MM.1S (cell line): ENCODE measurements around the gene SCFD2.

Experiments used
- CTCF ChIP-seq: fragments of 300-600 bp; sonication (generic); IDR thresholded peaks from 2 replicates; pipeline ENCODE4 v1.5.1; 2016; ENCODE audit warnings: antibody characterized with exemption, low read length, mixed read lengths
- EZH2 ChIP-seq: fragments of 300-600 bp; sonication (generic); optimal IDR thresholded peaks from 2 replicates; pipeline ENCODE3; 2017; ENCODE audit warnings: low read depth, mild to moderate bottlenecking, antibody characterized with exemption, low read length, mixed read lengths
- EZH2phosphoT487 ChIP-seq: fragments of 300-600 bp; sonication (generic); IDR thresholded peaks from 2 replicates; pipeline ENCODE4 v1.6.1; 2018; ENCODE audit warnings: antibody characterized with exemption, low read length

- TF ChIP-seq EZH2 (no peak), CTCF (no peak), EZH2phosphoT487 (no peak)
Measured at GRCh38 chr4:52852041-52852440, 513.8 kb downstream of the SCFD2 start.
